Adrenal gland (tissue), 12 donors: Measurements from ENCODE around the gene NEU2. TPM values are rescaled to one million over a fixed set of nuclear protein-coding genes. Genes with fewer than 3 reads are reported as not detected.

Experiments
- DNase-seq, 7 donors: peaks; one replicate each; pipeline ENCODE4 v3.0.0-alpha.2; 2019 to 2020
- H3K27ac ChIP-seq, 5 donors: fragments of 200-600 bp; sonication (generic) in 4 of 5; 1 replicate in 3 of 5; 2 replicates in 2 of 5; pipeline versions ENCODE4 v1.5.1 to v1.8.0; 2016 to 2020; ENCODE audit warnings: mild to moderate bottlenecking in 1 of 5
- H3K27me3 ChIP-seq: fragments of 200-600 bp; 2 replicates; pipeline ENCODE4 v1.8.0; 2021
- H3K36me3 ChIP-seq, 2 donors: fragments of 200-600 bp; replicated peaks in 1 of 2; 1 replicate in 1 of 2; 2 replicates in 1 of 2; pipeline versions ENCODE4 v1.5.1 to v1.8.0; 2018 to 2022
- H3K4me1 ChIP-seq, 2 donors: fragments of 200-600 bp; replicated peaks in 1 of 2; 1 replicate in 1 of 2; 2 replicates in 1 of 2; pipeline versions ENCODE4 v1.5.1 to v1.8.0; 2018 to 2021
- H3K4me3 ChIP-seq, 4 donors: fragments of 200-600 bp; sonication (generic) in 3 of 4; one replicate each; pipeline ENCODE4 v1.5.1; 2016 to 2018
- H3K9me3 ChIP-seq, 3 donors: fragments of 200-600 bp; sonication (generic) in 1 of 3; replicated peaks in 1 of 3; 1 replicate in 2 of 3; 2 replicates in 1 of 3; pipeline versions ENCODE4 v1.5.1 to v1.8.0; 2016 to 2021
- CTCF ChIP-seq, 6 experiments: fragments of 450-650 bp in 4 of 6; fragments of 200-600 bp in 2 of 6; sonication (generic) in 1 of 6; IDR thresholded peaks; 1 replicate in 5 of 6; 2 replicates in 1 of 6; pipeline versions ENCODE4 v1.5.1 to v1.8.0; 2016 to 2021; ENCODE audit warnings: antibody characterized with exemption in 6 of 6, mild to moderate bottlenecking in 2 of 6, moderate library complexity in 1 of 6
- POLR2A ChIP-seq, 2 donors: fragments of 450-650 bp; IDR thresholded peaks; one replicate each; pipeline ENCODE4 v1.6.1; 2017; ENCODE audit warnings: antibody characterized with exemption in 2 of 2, mild to moderate bottlenecking in 2 of 2, moderate library complexity in 1 of 2
- WGBS, 4 donors: extraction: QIAGEN DNeasy Blood & Tissue Kit in 2 of 4; methylation state at CpG; one replicate each; pipeline versions ENCODE4 v1.1.5 to v1.1.7; 2013 to 2017; 5-methylcytosine and 5-hydroxymethylcytosine counted together
- intact Hi-C, 2 donors: fragments of 100-400 bp; cut with DNase I; formaldehyde crosslinking; loops; one replicate each; pipeline versions ENCODE4 v1.14.1 to v1.15.0; 2022 to 2023
- polyA plus RNA-seq, 3 donors: library from polyadenylated mRNA; stranded (reverse); fragments of 200-250 nt in 2 of 3; fragments of 350-450 nt in 1 of 3; fragmentation: Illumina TruSeq in 1 of 3; extraction: RNeasy Lipid Tissue Mini Kit (QIAGEN cat#74804) in 1 of 3; gene quantifications; one replicate each; pipeline ENCODE4 v1.2.3, GENCODE V29; 2013 to 2014
- total RNA-seq, 9 donors: library from RNA; depleted of rRNA in 4 of 9; stranded (reverse); fragments of >200 nt in 4 of 9; fragments of 120-200 nt in 1 of 9; fragmentation: NEBNext Ultra II Directional in 1 of 9; extraction: Animal tissue kit (Norgen Biotek cat#: 25700) in 1 of 9; gene quantifications; one replicate each; pipeline versions ENCODE4 v1.1.0 to v1.2.4, GENCODE V29; 2013 to 2023
- donor health status: healthy with polysubstance abuse.
- donor health status: Bipolar disorder and iron deficiency.
- donor health status: DM: yes; HTN: yes; CAD: no.
- donor health status: DM: no; HTN: no; CAD: no.
- donor health status: DM: no; HTN: no; CAD: no.
- donor health status: DM: yes; HTN: yes; CAD: no.

Gene NEU2
- total and polyA plus RNA-seq, 12 donors, result not detected

DNA sequence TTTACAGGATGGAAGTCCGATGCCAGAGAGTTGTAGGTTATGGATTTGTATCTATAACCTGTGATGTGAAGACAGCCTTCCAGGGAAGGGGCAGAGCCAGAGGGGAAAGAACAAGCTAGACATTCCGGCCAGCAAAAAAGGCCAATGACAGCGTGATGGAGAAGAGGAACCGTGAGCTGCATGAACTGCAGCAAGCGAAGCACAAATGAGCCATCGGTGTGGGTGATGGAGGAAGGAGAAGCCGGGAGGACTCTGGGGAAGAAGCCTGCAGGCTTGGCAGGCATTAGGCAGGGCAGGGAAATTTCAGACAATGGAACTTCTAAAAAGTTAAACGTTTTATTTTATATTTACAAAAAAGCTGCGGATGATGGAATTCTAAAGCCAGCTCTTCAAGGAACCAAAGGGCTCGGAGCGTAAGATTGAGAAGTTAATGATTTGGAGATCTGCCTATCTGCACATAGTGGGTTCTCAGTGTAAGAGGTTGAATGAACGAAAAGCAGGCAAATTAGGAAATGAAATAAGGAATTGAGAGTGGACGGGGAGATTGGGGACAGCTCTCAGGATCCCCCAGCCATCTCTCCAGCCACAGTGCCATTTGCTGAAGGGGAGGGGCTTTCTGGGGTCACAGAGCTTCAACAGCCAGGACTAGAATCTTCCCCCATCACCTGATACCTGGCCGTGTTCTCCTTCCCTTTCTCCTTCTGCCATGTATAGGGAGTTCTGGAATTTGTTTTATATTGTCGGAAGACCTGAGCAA is 47.8 kb upstream of the NEU2 start:
- DNase-seq, result peak in 1 of 7 donors; percentile 30
- 79 to 84% (median 82%) methylated on average over 15 of the region's 15 CpGs for WGBS, 4 donors
- H3K9me3 ChIP-seq, result no peaks in the 10 kb centered on the region
- no peak overlapping the region for H3K27ac ChIP-seq
- no peaks in the 10 kb centered on the region for H3K27me3 ChIP-seq
- TF ChIP-seq POLR2A (IDR thresholded peaks at IDR 0.05), result no peak
- no peak for TF ChIP-seq CTCF (IDR thresholded peaks at IDR 0.05)
- peaks cover 8 to 9% of the 10 kb centered on the region in 2 donors for H3K4me1 ChIP-seq
- H3K4me3 ChIP-seq, result no peak overlapping the region
- intact Hi-C loops, result loop anchor here in 1 of 2 donors (5.0 kb wide), 1 partner anchor 43 kb away; no protein-coding TSS in a partner anchor
- no peaks in the 10 kb centered on the region for H3K36me3 ChIP-seq

- peaks cover 0 to 9% of the 10 kb centered on the region in 2 donors for H3K4me1 ChIP-seq
- intact Hi-C loops, result no loop called here
- TF ChIP-seq CTCF (IDR thresholded peaks at IDR 0.05), result no peak
- no peak for TF ChIP-seq POLR2A (IDR thresholded peaks at IDR 0.05)
- no peaks in the 10 kb centered on the region for H3K27me3 ChIP-seq
- no peaks in the 10 kb centered on the region for H3K36me3 ChIP-seq
- H3K27ac ChIP-seq, result no peak overlapping the region
- 91 to 98% (median 95%) methylated on average over 2 of the region's 2 CpGs for WGBS, 4 donors
- no peaks in the 10 kb centered on the region for H3K9me3 ChIP-seq
- H3K4me3 ChIP-seq, result no peak overlapping the region
- no peak for DNase-seq
Measured at GRCh38 chr2:232986155-232986554, 46.3 kb upstream of the NEU2 start.

- intact Hi-C loops, result no loop called here
- TF ChIP-seq CTCF (IDR thresholded peaks at IDR 0.05), result no peak
- TF ChIP-seq POLR2A (IDR thresholded peaks at IDR 0.05), result no peak
- H3K36me3 ChIP-seq, result no peaks in the 10 kb centered on the region
- H3K4me3 ChIP-seq, result no peak overlapping the region
- H3K9me3 ChIP-seq, result no peaks in the 10 kb centered on the region
- no peaks in the 10 kb centered on the region for H3K4me1 ChIP-seq
- no peaks in the 10 kb centered on the region for H3K27me3 ChIP-seq
- no peak overlapping the region for H3K27ac ChIP-seq
- no peak for DNase-seq
- 77 to 85% (median 81%) methylated on average over 4 of the region's 4 CpGs for WGBS, 4 donors
Measured at GRCh38 chr2:232993231-232993821, 39.1 kb upstream of the NEU2 start.

- Histone ChIP-seq H3K4me3 (no peak overlapping the region), H3K9me3 (no peaks in the 10 kb centered on the region), H3K27me3 (no peaks in the 10 kb centered on the region), H3K4me1 (no peaks in the 10 kb centered on the region), H3K27ac (no peak overlapping the region), H3K36me3 (no peaks in the 10 kb centered on the region)
- DNase-seq, result peak in 2 of 7 donors; percentile 13 to 16
- intact Hi-C loops, result no loop called here
- WGBS, 4 donors, result 73 to 91% (median 80%) methylated on average over 5 of the region's 5 CpGs
- TF ChIP-seq POLR2A (IDR thresholded peaks at IDR 0.05) (no peak), CTCF (IDR thresholded peaks at IDR 0.05) (no peak)
Measured at GRCh38 chr2:232994446-232994845, 38.0 kb upstream of the NEU2 start.
